Endothelial cell of umbilical vein (primary cell): Measurements from ENCODE around the gene POU3F3.

Experiments
- CTCF ChIP-seq, 2 donors: IDR thresholded peaks; 1 replicate in 1 of 2; 2 replicates in 1 of 2; pipeline ENCODE4 v1.5.1; 2011; ENCODE audit warnings: low read length in 2 of 2, mild to moderate bottlenecking in 2 of 2, moderate library complexity in 2 of 2, control low read depth in 1 of 2, inconsistent platforms in 1 of 2, low read depth in 1 of 2; ENCODE audit not compliant: insufficient read depth in 1 of 2; ENCODE audit errors: extremely low read depth in 1 of 2
- EZH2 ChIP-seq: IDR thresholded peaks from 2 replicates; pipeline ENCODE4 v1.6.1; 2012; ENCODE audit warnings: borderline replicate concordance, low read depth, mild to moderate bottlenecking, moderate library complexity, low read length, inconsistent platforms; ENCODE audit not compliant: severe bottlenecking
- FOS ChIP-seq: IDR thresholded peaks from 2 replicates; pipeline ENCODE4 v1.6.1; 2011; ENCODE audit warnings: mild to moderate bottlenecking, low read length, moderate library complexity, borderline replicate concordance; ENCODE audit not compliant: insufficient read depth
- GATA2 ChIP-seq: IDR thresholded peaks from 2 replicates; pipeline ENCODE4 v1.7.0; 2011; ENCODE audit warnings: low read depth, mild to moderate bottlenecking, moderate library complexity, mixed read lengths, low read length; ENCODE audit not compliant: insufficient read length, insufficient read depth
- JUN ChIP-seq: IDR thresholded peaks from 2 replicates; pipeline ENCODE4 v1.6.1; 2011; ENCODE audit warnings: borderline replicate concordance, low read depth; ENCODE audit not compliant: insufficient read length, insufficient read depth
- MAX ChIP-seq: IDR thresholded peaks from 2 replicates; pipeline ENCODE4 v1.6.1; 2011; ENCODE audit not compliant: insufficient read depth, insufficient read length
- MYC ChIP-seq: IDR thresholded peaks from one replicate; pipeline ENCODE4 v1.6.1; 2011; ENCODE audit warnings: mild to moderate bottlenecking, low read depth, low read length
- POLR2A ChIP-seq: IDR thresholded peaks from 2 replicates; pipeline ENCODE4 v1.6.1; 2012; ENCODE audit warnings: low read depth, mild to moderate bottlenecking, control low read depth, low read length
- POLR2AphosphoS5 ChIP-seq: IDR thresholded peaks from 2 replicates; pipeline ENCODE4 v1.6.1; 2012; ENCODE audit warnings: low read depth, mild to moderate bottlenecking, control low read depth, low read length, moderate library complexity; ENCODE audit not compliant: insufficient read depth

- TF ChIP-seq POLR2AphosphoS5 (no peak), CTCF (IDR thresholded peaks at IDR 0.05; ENCODE audit: extremely low read depth in 1 of 2, insufficient read depth in 1 of 2, low read depth in 1 of 2, low read length in 2 of 2) (no peak), FOS (no peak), EZH2 (no peak), GATA2 (no peak), POLR2A (no peak), MYC (no peak), MAX (no peak), JUN (no peak)
Measured at GRCh38 chr2:104867813-104868504, 14.0 kb downstream of the POU3F3 start.
